Fibroblast of lung (primary cell): ENCODE results near the gene ERVFRD-1. TPM values are rescaled to one million over a fixed set of nuclear protein-coding genes. Genes with fewer than 3 reads are reported as not detected.

ENCODE experiments used
- DNase-seq, 2 donors: peaks; one replicate each; pipeline versions ENCODE4 v3.0.0 to v3.0.0-alpha.2; 2010; ENCODE audit warnings: low read depth in 2 of 2
- H2AFZ ChIP-seq: 2 replicates; pipeline ENCODE4 v1.5.1; 2012; ENCODE audit warnings: low read length, control low read depth, inconsistent platforms
- H3K27ac ChIP-seq: 2 replicates; pipeline ENCODE4 v1.5.1; 2011; ENCODE audit warnings: low read length, control low read depth; ENCODE audit not compliant: insufficient read depth
- H3K27me3 ChIP-seq: 2 replicates; pipeline ENCODE4 v1.5.1; 2011; ENCODE audit warnings: mild to moderate bottlenecking, low read length; ENCODE audit not compliant: control insufficient read depth, insufficient read depth
- H3K36me3 ChIP-seq: 2 replicates; pipeline ENCODE4 v1.5.1; 2011; ENCODE audit warnings: low read length; ENCODE audit not compliant: control insufficient read depth, insufficient read depth
- H3K4me1 ChIP-seq: 2 replicates; pipeline ENCODE4 v1.5.1; 2011; ENCODE audit warnings: low read length; ENCODE audit not compliant: control insufficient read depth, insufficient read depth; ENCODE audit errors: extremely low read depth
- H3K4me2 ChIP-seq: 2 replicates; pipeline ENCODE4 v1.5.1; 2011; ENCODE audit warnings: low read length, control low read depth; ENCODE audit not compliant: insufficient read depth; ENCODE audit errors: extremely low read depth
- H3K4me3 ChIP-seq, 4 experiments: fragments of 200-600 bp in 1 of 4; sonication (generic) in 1 of 4; replicated peaks in 1 of 4; 2 replicates each; pipeline ENCODE4 v1.5.1; 2011 to 2016; ENCODE audit warnings: low read length in 4 of 4, low read depth in 3 of 4, mild to moderate bottlenecking in 3 of 4, control low read depth in 2 of 4, inconsistent platforms in 1 of 4, mixed read lengths in 1 of 4; ENCODE audit not compliant: insufficient read depth in 1 of 4; ENCODE audit errors: control extremely low read depth in 1 of 4
- H3K79me2 ChIP-seq: 2 replicates; pipeline ENCODE4 v1.5.1; 2012; ENCODE audit warnings: mild to moderate bottlenecking, low read length, inconsistent platforms; ENCODE audit not compliant: control insufficient read depth, insufficient read depth
- H3K9ac ChIP-seq: 2 replicates; pipeline ENCODE4 v1.5.1; 2011; ENCODE audit warnings: mild to moderate bottlenecking, low read length, control low read depth; ENCODE audit not compliant: insufficient read depth
- H3K9me3 ChIP-seq: 2 replicates; pipeline ENCODE4 v1.5.1; 2012; ENCODE audit warnings: low read depth, low read length; ENCODE audit not compliant: control insufficient read depth, insufficient read depth
- H4K20me1 ChIP-seq: 2 replicates; pipeline ENCODE4 v1.5.1; 2011; ENCODE audit warnings: low read length; ENCODE audit not compliant: control insufficient read depth, insufficient read depth; ENCODE audit errors: extremely low read depth
- CTCF ChIP-seq, 2 donors: IDR thresholded peaks in 1 of 2; conservative IDR thresholded peaks in 1 of 2; 1 replicate in 1 of 2; 2 replicates in 1 of 2; pipeline ENCODE4 v1.5.1; 2011 to 2012; ENCODE audit warnings: low read length in 2 of 2, control low read depth in 1 of 2, inconsistent platforms in 1 of 2, low read depth in 1 of 2, mild to moderate bottlenecking in 1 of 2
- EZH2 ChIP-seq: IDR thresholded peaks from 2 replicates; pipeline ENCODE4 v1.5.1; 2012; ENCODE audit warnings: low read length, control low read depth, mild to moderate bottlenecking; ENCODE audit errors: missing control alignments
- polyA plus RNA-seq, 2 donors: library from polyadenylated mRNA; depleted of rRNA in 1 of 2; stranded (reverse) in 1 of 2; unstranded in 1 of 2; fragments of >200 nt; gene quantifications; 2 replicates each; pipeline ENCODE4 v1.2.1, GENCODE V29; 2011 to 2012; ENCODE audit warnings: missing spikeins in 1 of 2
- total RNA-seq: library from RNA; depleted of rRNA; stranded (reverse); fragments of >200 nt; gene quantifications from 2 replicates; pipeline ENCODE4 v1.2.1, GENCODE V29; 2014

Gene ERVFRD-1
- total and polyA plus RNA-seq, 2 donors (not counting 1 experiment from before 2014, with no cell fraction given): not detected

GRCh38 chr6:11140056-11140455, 28.5 kb upstream of the ERVFRD-1 start:
- TF ChIP-seq CTCF (conservative IDR thresholded peaks at IDR 0.05 in 1 of 2, IDR thresholded peaks at IDR 0.05 in 1 of 2; ENCODE audit: low read depth in 1 of 2, low read length in 2 of 2) (no peak), EZH2 (no peak)
- Histone ChIP-seq H3K4me1 (peaks cover 3% of the 10 kb centered on the region), H2AFZ (no peak overlapping the region), H3K36me3 (peaks cover 2% of the 10 kb centered on the region), H3K4me2 (no peak overlapping the region), H3K79me2 (no peaks in the 10 kb centered on the region), H3K27me3 (no peaks in the 10 kb centered on the region), H3K9me3 (no peaks in the 10 kb centered on the region), H4K20me1 (no peaks in the 10 kb centered on the region), H3K27ac (no peak overlapping the region), H3K4me3 (no peak overlapping the region), H3K9ac (no peak overlapping the region)
- peak; percentile 23 to 28 for DNase-seq

DNA sequence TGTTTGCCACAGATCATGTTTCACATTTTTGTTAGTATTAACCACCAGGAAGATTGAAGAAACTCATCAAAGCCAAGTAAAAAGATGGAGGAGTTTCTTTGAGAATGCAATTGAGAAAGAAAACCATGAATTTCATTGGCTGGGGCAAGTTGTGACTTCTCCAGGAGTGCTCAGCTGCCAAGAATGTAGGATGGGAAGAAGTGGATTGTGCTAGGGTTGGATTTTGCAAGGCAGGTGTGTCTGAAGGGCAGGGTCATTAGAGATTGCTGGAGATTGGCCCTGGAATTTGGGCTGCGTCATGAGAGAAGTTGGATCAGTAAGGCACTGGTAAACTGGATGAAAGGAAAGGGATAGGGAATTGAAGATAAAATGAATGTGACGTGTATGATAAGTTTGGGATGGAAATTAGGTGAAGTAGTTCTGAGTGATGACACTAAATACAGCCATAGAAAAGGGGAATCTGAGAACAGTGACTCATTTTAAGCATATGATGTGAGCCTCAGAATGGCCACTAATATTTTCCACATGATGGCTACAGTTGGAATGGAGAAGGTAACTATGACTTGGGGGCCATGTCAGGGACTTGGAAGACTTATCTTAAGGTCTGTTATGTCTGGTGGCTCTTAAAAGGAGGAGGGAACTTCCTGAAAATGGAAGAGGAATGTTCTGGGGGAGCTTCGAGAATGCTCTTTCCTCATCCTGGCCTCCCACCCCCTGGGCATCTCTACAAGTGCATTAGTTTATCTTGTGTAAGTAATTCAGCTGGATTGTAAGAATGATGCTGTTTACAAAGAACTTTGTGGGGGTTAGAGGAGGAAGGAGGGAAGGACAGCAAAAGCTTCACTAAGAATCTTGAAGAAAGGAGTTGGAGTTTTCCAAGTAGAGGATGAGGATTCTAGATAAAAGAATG, 27.8 kb upstream of the ERVFRD-1 start:
- no peaks in the 10 kb centered on the region for H3K79me2 ChIP-seq
- DNase-seq: peak; percentile 6 to 61
- H3K4me3 ChIP-seq: no peak overlapping the region
- H2AFZ ChIP-seq: no peak overlapping the region
- H3K27ac ChIP-seq: no peak overlapping the region
- H4K20me1 ChIP-seq: no peaks in the 10 kb centered on the region
- peaks cover 3% of the 10 kb centered on the region for H3K36me3 ChIP-seq
- H3K4me2 ChIP-seq: no peak overlapping the region
- peaks cover 3% of the 10 kb centered on the region for H3K4me1 ChIP-seq
- no peaks in the 10 kb centered on the region for H3K9me3 ChIP-seq
- H3K9ac ChIP-seq: no peak overlapping the region
- no peaks in the 10 kb centered on the region for H3K27me3 ChIP-seq
- no peak for TF ChIP-seq EZH2
- TF ChIP-seq CTCF (conservative IDR thresholded peaks at IDR 0.05 in 1 of 2, IDR thresholded peaks at IDR 0.05 in 1 of 2; ENCODE audit: low read depth in 1 of 2, low read length in 2 of 2): no peak

- H3K4me3 ChIP-seq: no peak overlapping the region
- H2AFZ ChIP-seq: no peak overlapping the region
- H3K36me3 ChIP-seq: peaks cover 3% of the 10 kb centered on the region
- H3K27ac ChIP-seq: no peak overlapping the region
- no peaks in the 10 kb centered on the region for H3K27me3 ChIP-seq
- no peaks in the 10 kb centered on the region for H3K4me1 ChIP-seq
- H3K9me3 ChIP-seq: no peaks in the 10 kb centered on the region
- no peaks in the 10 kb centered on the region for H4K20me1 ChIP-seq
- H3K4me2 ChIP-seq: no peak overlapping the region
- DNase-seq: no peak
- no peaks in the 10 kb centered on the region for H3K79me2 ChIP-seq
- H3K9ac ChIP-seq: no peak overlapping the region
- TF ChIP-seq CTCF (conservative IDR thresholded peaks at IDR 0.05 in 1 of 2, IDR thresholded peaks at IDR 0.05 in 1 of 2; ENCODE audit: low read depth in 1 of 2, low read length in 2 of 2) (no peak), EZH2 (no peak)
These were observed 25.3 kb upstream of the ERVFRD-1 start for GRCh38 chr6:11136809-11137208.
